ENCODE results near the gene OCA2. TPM values are rescaled to one million over a fixed set of nuclear protein-coding genes. Genes with fewer than 3 reads are reported as not detected.

The OCA2 gene
- polyA plus RNA-seq, 4 donors, result 2.7 to 9.8 (median 9.0) TPM

- no peak for DNase-seq (ENCODE audit: low read depth in 4 of 4, low spot score in 3 of 4)
These were observed 267.5 kb downstream of the OCA2 start for GRCh38 chr15:27831384-27832236.

- DNase-seq (ENCODE audit: low read depth in 4 of 4, low spot score in 3 of 4), result no peak
These were observed 270.4 kb downstream of the OCA2 start for GRCh38 chr15:27828746-27829145.

GRCh38 chr15:27826902-27827714 is 272.0 kb downstream of the OCA2 start:
- no peak for DNase-seq (ENCODE audit: low read depth in 4 of 4, low spot score in 3 of 4)

- no peak for DNase-seq (ENCODE audit: low read depth in 4 of 4, low spot score in 3 of 4)
These were observed 272.7 kb downstream of the OCA2 start for GRCh38 chr15:27826411-27826810.

GRCh38 chr15:27824841-27825422 is 274.2 kb downstream of the OCA2 start:
- no peak for DNase-seq (ENCODE audit: low read depth in 4 of 4, low spot score in 3 of 4)

- DNase-seq (ENCODE audit: low read depth in 4 of 4, low spot score in 3 of 4), result no peak
These were observed 277.8 kb downstream of the OCA2 start for GRCh38 chr15:27821273-27821672.

- no peak for DNase-seq (ENCODE audit: low read depth in 4 of 4, low spot score in 3 of 4)
These were observed 278.4 kb downstream of the OCA2 start for GRCh38 chr15:27820722-27821121.

- no peak for DNase-seq (ENCODE audit: low read depth in 4 of 4, low spot score in 3 of 4)
These were observed 278.9 kb downstream of the OCA2 start for GRCh38 chr15:27820232-27820631.

GRCh38 chr15:27817258-27817657 is 281.9 kb downstream of the OCA2 start:
- DNase-seq (ENCODE audit: low read depth in 4 of 4, low spot score in 3 of 4), result no peak

GRCh38 chr15:27816790-27817189 is 282.3 kb downstream of the OCA2 start:
- no peak for DNase-seq (ENCODE audit: low read depth in 4 of 4, low spot score in 3 of 4)

- DNase-seq (ENCODE audit: low read depth in 4 of 4, low spot score in 3 of 4), result no peak
These were observed 284.1 kb downstream of the OCA2 start for GRCh38 chr15:27815035-27815434.

GRCh38 chr15:27813139-27813538 is 286.0 kb downstream of the OCA2 start:
- DNase-seq (ENCODE audit: low read depth in 4 of 4, low spot score in 3 of 4), result no peak

- DNase-seq (ENCODE audit: low read depth in 4 of 4, low spot score in 3 of 4), result no peak
These were observed 290.9 kb downstream of the OCA2 start for GRCh38 chr15:27808182-27808581.

GRCh38 chr15:27807335-27807734 is 291.8 kb downstream of the OCA2 start:
- DNase-seq (ENCODE audit: low read depth in 4 of 4, low spot score in 3 of 4), result no peak

- DNase-seq (ENCODE audit: low read depth in 4 of 4, low spot score in 3 of 4), result no peak
These were observed 292.7 kb downstream of the OCA2 start for GRCh38 chr15:27806396-27806795.

- no peak for DNase-seq (ENCODE audit: low read depth in 4 of 4, low spot score in 3 of 4)
These were observed 293.6 kb downstream of the OCA2 start for GRCh38 chr15:27805261-27806220.

- no peak for DNase-seq (ENCODE audit: low read depth in 4 of 4, low spot score in 3 of 4)
These were observed 294.4 kb downstream of the OCA2 start for GRCh38 chr15:27804569-27805260.

GRCh38 chr15:27798807-27799206 is 300.3 kb downstream of the OCA2 start:
- no peak for DNase-seq (ENCODE audit: low read depth in 4 of 4, low spot score in 3 of 4)

GRCh38 chr15:27797765-27798164 is 301.4 kb downstream of the OCA2 start:
- no peak for DNase-seq (ENCODE audit: low read depth in 4 of 4, low spot score in 3 of 4)

Data from left renal pelvis (tissue), 4 donors.